HG02798 (cell line): ENCODE measurements around the gene SH3PXD2A.
"Not testable (repeated sequence)": the region's sequence is repeated elsewhere in the genome, so short reads cannot be mapped to it uniquely, and the experiment has no call there.

Source experiments
- ATAC-seq: cut with Tn5 transposase; IDR thresholded peaks from one replicate; pipeline ENCODE4 v1.9.1; 2021; ENCODE audit warnings: mild to moderate bottlenecking; ENCODE audit not compliant: unreplicated experiment, poor library complexity

The SH3PXD2A gene

GRCh38 chr10:103638948-103639347, 216.4 kb downstream of the SH3PXD2A start:
- no peak for ATAC-seq

- ATAC-seq, result no peak
These were observed 217.3 kb downstream of the SH3PXD2A start for GRCh38 chr10:103637927-103638557.

- ATAC-seq, result no peak
These were observed 218.4 kb downstream of the SH3PXD2A start for GRCh38 chr10:103637011-103637410.

GRCh38 chr10:103636492-103636891, 218.9 kb downstream of the SH3PXD2A start:
- ATAC-seq, result no peak

GRCh38 chr10:103635580-103635979, 219.8 kb downstream of the SH3PXD2A start:
- no peak for ATAC-seq

GRCh38 chr10:103633846-103634245, 221.5 kb downstream of the SH3PXD2A start:
- no peak for ATAC-seq

GRCh38 chr10:103632871-103633270, 222.5 kb downstream of the SH3PXD2A start:
- ATAC-seq, result not testable (repeated sequence)

- ATAC-seq, result no peak
These were observed 223.1 kb downstream of the SH3PXD2A start for GRCh38 chr10:103632247-103632642.

GRCh38 chr10:103630156-103630555, 225.2 kb downstream of the SH3PXD2A start:
- no peak for ATAC-seq

- ATAC-seq, result no peak
These were observed 225.8 kb downstream of the SH3PXD2A start for GRCh38 chr10:103629581-103629980.

GRCh38 chr10:103627893-103628292, 227.5 kb downstream of the SH3PXD2A start:
- ATAC-seq, result no peak

- ATAC-seq, result no peak
These were observed 228.1 kb downstream of the SH3PXD2A start for GRCh38 chr10:103627111-103627892.

GRCh38 chr10:103626178-103626577, 229.2 kb downstream of the SH3PXD2A start:
- ATAC-seq, result no peak

- ATAC-seq, result no peak
These were observed 232.3 kb downstream of the SH3PXD2A start for GRCh38 chr10:103622935-103623574.

- ATAC-seq, result no peak
These were observed 233.1 kb downstream of the SH3PXD2A start for GRCh38 chr10:103622286-103622685.

GRCh38 chr10:103621783-103622125, 233.6 kb downstream of the SH3PXD2A start:
- ATAC-seq, result no peak

- no peak for ATAC-seq
These were observed 234.2 kb downstream of the SH3PXD2A start for GRCh38 chr10:103620891-103621782.

- ATAC-seq, result no peak
These were observed 235.0 kb downstream of the SH3PXD2A start for GRCh38 chr10:103620352-103620740.

- no peak for ATAC-seq
These were observed 235.7 kb downstream of the SH3PXD2A start for GRCh38 chr10:103619424-103620351.
